ENCODE measurements around the gene RAB27A. TPM values are rescaled to one million over a fixed set of nuclear protein-coding genes. Genes with fewer than 3 reads are reported as not detected.

The RAB27A gene
- total and polyA plus RNA-seq, 12 donors, result 3.0 to 13.9 (median 4.3) TPM

GRCh38 chr15:55241891-55242290, 47.7 kb downstream of the RAB27A start:
- intact Hi-C loops (cut with DNase I), result no loop called here
- Histone ChIP-seq H3K27me3 (no peaks in the 10 kb centered on the region), H3K9me3 (no peaks in the 10 kb centered on the region), H3K27ac (peak overlapping the region in 1 of 10 donors; percentile 2), H3K36me3 (peaks cover 0 to 2% (median 0%) of the 10 kb centered on the region in 9 donors), H3K4me3 (no peak overlapping the region), H3K4me1 (peaks cover 0 to 39% (median 5%) of the 10 kb centered on the region in 9 donors)
- no peak for ATAC-seq
- TF ChIP-seq CTCF (IDR thresholded peaks at IDR 0.05), result no peak
- WGBS, 2 donors, result 0 to 96% methylated on average over 1 of the region's 1 CpG
- no peak for DNase-seq

- WGBS, 2 donors, result 73 to 74% methylated on average over 1 of the region's 1 CpG
- peaks cover 0 to 3% (median 0%) of the 10 kb centered on the region in 9 donors for H3K36me3 ChIP-seq
- H3K27me3 ChIP-seq, result no peaks in the 10 kb centered on the region
- TF ChIP-seq CTCF (IDR thresholded peaks at IDR 0.05), result no peak
- no peak for DNase-seq
- peaks cover 0 to 34% (median 5%) of the 10 kb centered on the region in 9 donors for H3K4me1 ChIP-seq
- H3K9me3 ChIP-seq, result no peaks in the 10 kb centered on the region
- H3K27ac ChIP-seq, result peak overlapping the region in 1 of 10 donors; percentile 6
- ATAC-seq, result peak in 2 of 8 donors; percentile 44 to 64
- intact Hi-C loops (cut with DNase I), result no loop called here
- H3K4me3 ChIP-seq, result no peak overlapping the region
Observed at GRCh38 chr15:55241186-55241585, 48.4 kb downstream of the RAB27A start.

GRCh38 chr15:55240125-55240760, 49.4 kb downstream of the RAB27A start:
- Histone ChIP-seq H3K27me3 (no peaks in the 10 kb centered on the region), H3K36me3 (peaks cover 0 to 3% (median 0%) of the 10 kb centered on the region in 9 donors), H3K9me3 (no peaks in the 10 kb centered on the region), H3K4me3 (no peak overlapping the region), H3K27ac (peak overlapping the region in 1 of 10 donors; percentile 18), H3K4me1 (peaks cover 0 to 34% (median 5%) of the 10 kb centered on the region in 9 donors)
- no peak for TF ChIP-seq CTCF (IDR thresholded peaks at IDR 0.05)
- ATAC-seq (peak in 1 of 8 donors; percentile 54), DNase-seq (no peak)
- intact Hi-C loops (cut with DNase I), result no loop called here
- 66 to 75% methylated on average over 3 of the region's 3 CpGs for WGBS, 2 donors

GRCh38 chr15:55239440-55240124, 50.0 kb downstream of the RAB27A start:
- H3K36me3 ChIP-seq, result peaks cover 0 to 8% (median 0%) of the 10 kb centered on the region in 9 donors
- H3K4me1 ChIP-seq, result peaks cover 0 to 34% (median 5%) of the 10 kb centered on the region in 9 donors
- ATAC-seq (no peak), DNase-seq (no peak)
- no peak for TF ChIP-seq CTCF (IDR thresholded peaks at IDR 0.05)
- no peak overlapping the region for H3K27ac ChIP-seq
- no peaks in the 10 kb centered on the region for H3K27me3 ChIP-seq
- intact Hi-C loops (cut with DNase I), result no loop called here
- 85 to 90% methylated on average over 5 of the region's 5 CpGs for WGBS, 2 donors
- H3K4me3 ChIP-seq, result no peak overlapping the region
- no peaks in the 10 kb centered on the region for H3K9me3 ChIP-seq
